Left renal pelvis (tissue), 4 donors: Measurements from ENCODE around the gene RABGAP1L. TPM values are rescaled to one million over a fixed set of nuclear protein-coding genes. Genes with fewer than 3 reads are reported as not detected.

Source experiments
- DNase-seq, 4 donors: peaks; one replicate each; pipeline ENCODE4 v3.0.0-alpha.2; 2013; ENCODE audit warnings: low read depth in 4 of 4, low spot score in 3 of 4
- polyA plus RNA-seq, 4 donors: library from polyadenylated mRNA; unstranded; fragments of 120-200 nt; gene quantifications; one replicate each; pipeline ENCODE4 v1.2.1, GENCODE V29; 2013; ENCODE audit not compliant: insufficient read length in 4 of 4

The RABGAP1L gene
- polyA plus RNA-seq, 4 donors = 23.9 to 32.5 (median 28.4) TPM

DNA sequence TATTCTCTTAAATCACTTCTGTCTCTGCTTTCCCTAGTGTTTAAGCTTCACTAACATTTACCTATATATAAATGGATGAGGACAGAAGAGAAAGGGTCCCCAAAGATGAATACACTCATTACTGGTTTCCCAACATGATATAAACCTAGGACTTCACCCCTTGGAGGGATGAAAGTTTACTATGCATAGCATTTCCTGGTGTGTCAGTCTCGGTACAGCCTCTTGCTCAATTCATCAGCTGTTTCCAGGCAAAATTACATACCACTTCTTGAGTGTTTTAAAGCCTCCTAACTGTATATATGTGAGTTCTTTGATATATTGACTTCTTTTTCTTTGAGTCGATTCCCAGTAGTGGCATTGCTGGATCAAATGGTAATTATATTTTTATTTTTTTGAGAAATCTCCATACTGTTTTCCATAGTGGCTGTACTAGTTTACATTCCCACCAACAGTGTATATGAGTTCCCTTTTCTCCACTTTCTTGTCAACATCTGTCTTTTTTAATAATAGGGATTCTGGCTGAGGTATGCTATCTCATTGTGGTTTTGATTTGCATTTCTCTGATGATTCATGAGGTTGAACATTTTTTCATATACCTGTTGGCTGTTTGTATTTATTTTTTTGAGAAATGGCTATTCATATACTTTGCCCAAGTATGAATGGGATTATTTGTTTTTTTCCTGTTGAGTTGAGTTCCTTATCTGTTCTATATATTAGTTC is 581.1 kb downstream of the RABGAP1L start:
- no peak for DNase-seq

DNA sequence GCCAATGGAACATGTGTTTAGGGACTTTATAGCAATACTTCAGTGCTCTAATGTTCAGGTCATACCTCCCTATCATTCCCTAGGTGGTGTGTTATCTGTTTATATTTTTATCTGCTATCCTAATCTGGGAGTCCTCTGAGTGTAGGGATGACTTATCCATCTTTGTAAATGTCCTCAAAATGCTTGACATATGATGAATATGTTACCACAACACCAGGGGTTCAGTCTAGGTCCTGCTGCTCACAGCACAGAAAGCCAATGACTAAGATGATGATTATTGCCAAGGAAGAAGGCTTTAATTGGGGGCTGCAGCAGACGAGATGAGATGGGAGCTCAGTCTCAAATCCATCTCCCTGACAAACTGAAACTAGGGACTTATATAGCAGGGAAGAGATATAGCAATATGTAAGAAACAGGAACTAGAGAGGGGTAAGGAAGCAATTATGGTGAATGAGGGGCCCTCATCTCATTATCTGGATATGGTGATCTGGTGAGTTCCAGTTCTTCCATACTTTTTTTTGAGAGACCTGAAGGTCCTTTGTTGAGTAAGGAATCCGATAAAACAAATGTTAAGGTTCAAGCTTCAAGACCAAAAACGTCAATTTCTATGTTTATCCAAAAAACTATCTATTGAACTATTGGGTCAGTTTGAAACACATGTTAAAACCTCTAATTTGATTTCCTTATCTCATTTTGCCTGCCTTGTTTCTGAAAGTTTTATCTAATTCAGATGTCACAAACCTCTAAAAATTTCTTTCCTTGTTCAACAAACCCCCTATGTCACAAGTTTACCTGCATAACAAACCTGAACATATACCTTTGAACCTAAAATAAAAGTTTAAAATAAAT is 583.7 kb downstream of the RABGAP1L start:
- DNase-seq = no peak

DNA sequence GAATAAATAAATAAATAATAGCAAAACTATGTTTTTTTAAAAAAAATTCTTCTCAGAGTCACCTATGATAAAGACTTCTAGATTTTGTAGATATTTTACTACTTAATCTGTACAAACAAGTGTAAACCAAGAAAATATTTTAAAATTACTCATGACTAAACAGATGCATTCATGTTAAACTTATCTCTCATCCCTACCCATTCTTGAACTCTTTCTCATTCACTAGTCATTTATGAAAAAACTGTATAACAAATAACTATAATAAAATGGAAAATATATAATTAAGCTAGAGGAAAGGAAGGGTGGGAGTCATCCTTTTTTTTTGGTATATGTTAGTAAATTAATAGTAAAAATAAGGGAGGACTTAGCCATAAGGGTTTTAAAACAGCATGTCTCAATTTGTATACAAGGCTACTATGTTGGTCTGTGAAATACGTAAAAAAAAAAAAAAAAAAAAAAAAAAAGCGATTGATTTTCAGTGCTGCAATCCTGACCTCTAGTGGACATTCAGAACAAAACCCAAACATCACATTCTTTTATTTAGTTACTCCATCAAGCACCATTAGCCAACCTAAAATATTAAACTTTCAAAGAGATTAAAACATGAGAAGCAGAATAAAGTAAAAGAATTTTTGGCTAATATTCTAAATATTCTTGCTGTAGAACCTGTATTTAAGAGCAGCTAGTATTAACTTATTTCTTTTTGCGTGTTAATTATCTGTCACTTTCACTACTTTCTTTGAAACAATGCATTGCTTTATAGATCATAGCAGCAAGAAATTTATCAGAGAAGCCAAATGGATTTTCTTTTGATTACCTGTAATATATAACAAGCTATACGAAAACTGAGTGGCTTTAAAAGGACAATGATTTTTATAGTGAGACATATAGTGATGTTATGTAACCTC is 584.6 kb downstream of the RABGAP1L start:
- DNase-seq = peak in 2 of 4 donors; percentile 14 to 24

DNA sequence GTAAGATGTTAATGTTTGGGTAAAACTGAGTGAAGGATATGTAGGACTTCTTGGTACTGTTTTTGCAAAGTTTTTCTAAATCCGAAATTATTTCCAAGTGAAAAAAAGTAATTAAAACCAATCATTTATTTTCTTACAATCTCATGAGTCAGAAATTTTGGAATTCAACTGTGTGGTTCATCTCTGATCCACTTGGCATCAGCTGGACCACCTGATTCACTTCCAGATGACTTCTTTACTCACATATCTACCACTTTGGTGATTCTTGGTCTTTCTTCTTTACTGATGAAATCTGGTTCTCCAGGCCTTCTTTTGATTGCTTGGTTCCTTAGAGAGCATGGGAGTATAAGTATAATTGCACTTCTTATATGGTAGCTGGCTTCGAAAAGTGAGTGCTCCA is 585.6 kb downstream of the RABGAP1L start:
- DNase-seq = no peak

DNA sequence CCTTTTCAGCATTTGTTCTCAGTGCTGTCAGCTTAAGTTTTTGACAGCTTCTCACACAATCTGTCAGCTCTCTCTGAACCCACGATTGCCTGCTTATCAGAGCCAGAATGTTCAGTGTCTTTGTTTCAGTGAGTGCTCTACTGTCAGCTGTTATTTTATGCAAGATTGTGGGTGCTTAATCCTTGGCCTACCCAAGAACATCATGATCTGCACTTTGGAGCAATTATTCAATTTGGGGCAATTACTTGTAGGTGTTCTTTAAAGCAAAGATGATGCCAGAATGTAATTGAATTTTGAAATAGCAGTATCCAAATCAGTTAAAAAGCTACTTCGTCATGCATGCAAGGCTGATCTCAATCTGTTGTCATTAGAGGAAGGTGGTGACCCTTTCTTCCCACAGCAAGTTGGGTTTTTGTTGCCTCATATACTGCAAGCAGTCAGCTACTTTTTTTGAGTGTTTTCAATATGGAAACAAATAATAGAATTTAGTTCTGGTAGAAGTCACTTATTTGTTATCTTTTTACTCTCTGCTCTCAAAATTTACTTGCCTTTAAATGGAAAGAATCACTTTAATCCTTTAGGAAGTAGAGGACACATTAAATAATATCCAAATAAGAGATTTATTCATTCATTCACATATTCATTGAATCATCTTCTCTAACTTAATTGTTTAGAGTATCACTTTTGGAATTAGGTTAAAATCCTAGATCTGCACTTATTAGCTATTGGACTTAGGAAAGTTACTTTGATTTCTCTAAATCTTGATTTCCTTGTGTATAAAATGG is 586.9 kb downstream of the RABGAP1L start:
- DNase-seq = no peak

DNA sequence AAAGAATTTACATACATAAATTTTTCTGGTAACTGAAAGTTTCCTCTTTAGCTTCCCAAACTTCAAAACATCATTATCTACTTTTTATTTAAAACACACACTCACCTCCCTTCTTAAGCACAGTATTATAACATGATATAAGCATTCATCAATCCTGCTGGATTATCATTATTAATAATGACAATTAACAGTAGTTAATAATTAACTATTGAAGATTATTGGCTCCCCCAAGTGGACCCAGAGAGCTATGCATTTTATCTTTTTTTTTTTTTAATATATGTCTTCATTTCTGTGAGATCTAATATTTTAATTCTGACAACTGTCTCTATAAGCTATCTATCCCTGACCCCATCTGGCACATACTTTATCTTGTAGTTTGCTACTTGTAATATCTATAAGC is 588.3 kb downstream of the RABGAP1L start:
- DNase-seq = no peak

DNA sequence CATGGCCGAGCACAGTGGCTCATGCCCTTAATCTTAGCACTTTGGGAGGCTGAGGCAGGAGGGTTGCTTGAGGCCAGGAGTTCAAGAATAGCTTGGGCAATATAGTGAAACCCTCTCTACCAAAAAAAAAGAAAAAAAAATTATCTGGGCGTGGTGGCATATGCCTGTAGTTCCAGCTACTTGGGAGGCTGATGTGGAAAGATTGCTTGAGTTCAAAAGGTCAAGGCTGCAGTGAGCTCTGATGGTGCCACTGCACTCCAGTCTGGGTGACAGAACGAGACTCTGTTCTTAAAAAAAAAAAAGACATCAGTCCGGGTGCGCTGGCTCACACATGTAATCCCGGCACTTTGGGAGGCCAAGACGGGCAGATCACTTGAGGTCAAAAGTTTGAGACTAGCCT is 589.3 kb downstream of the RABGAP1L start:
- no peak for DNase-seq

DNA sequence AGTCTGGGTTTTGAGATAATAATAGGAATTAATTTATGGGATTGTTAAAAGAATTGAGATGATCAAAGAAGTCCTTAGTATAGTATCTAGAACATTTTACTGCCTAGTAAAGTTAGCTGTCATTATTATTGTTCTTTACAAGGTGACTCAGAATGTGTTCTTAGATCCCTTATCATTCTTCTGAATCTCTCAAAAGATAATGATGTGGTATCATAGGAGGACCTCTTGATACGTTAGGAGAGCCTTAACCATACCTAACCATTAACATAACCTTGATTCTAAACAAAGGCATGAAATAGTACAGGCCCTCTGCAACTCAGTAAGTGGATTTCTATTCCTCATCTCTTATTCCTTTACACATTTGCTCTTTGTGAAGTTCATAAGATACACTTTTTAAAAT is 593.8 kb downstream of the RABGAP1L start:
- no peak for DNase-seq

DNA sequence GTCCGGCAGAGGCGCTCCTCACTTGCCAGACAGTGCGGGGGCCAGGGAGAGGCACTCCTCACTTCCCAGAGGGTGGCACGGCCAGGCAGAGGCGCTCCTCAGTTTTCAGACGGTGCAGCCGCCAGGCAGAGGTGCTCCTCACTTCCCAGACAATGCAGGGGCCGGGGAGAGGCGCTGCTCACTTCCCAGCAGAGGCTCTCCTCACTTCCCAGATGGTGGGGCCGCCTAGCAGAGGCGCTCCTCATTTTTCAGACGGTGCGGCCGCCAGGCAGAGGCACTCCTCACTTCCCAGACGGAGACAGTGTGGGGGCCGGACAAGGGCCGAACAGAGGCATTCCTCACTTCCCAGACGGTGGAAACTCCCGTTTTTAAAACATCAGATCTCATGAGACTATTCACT is 602.0 kb downstream of the RABGAP1L start:
- DNase-seq = no peak

DNA sequence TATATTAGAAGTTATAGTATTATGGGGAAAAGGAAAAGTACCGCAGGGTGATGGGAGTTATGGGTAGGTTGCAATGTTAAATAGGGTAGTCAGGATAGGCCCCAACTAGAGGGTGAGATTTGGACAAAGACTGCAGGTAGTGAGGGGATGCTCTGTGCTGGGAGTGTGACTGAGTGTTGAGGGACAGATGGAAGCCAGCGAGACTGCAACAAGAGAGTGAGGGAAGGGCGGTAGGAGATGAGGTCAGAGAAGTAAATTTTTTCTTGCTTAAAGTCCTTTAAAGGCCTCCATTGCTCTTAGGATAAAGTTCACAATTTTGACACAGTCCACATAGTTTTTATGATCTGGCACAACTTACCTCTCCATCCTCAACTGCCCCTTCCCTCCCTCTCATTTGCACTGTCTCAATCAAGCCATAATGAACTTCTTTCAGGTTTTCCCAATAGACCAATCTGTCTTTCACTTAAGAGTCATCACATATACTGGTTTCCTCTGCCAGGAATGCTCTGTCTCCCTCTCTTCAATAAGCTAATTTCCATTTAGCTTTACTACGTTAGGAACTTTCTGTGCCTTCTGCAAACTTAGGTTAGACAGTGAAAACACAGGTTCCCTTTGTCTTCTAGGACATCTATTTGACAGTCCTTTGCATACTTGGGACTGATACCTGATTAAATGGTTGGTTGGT is 602.7 kb downstream of the RABGAP1L start:
- no peak for DNase-seq

DNA sequence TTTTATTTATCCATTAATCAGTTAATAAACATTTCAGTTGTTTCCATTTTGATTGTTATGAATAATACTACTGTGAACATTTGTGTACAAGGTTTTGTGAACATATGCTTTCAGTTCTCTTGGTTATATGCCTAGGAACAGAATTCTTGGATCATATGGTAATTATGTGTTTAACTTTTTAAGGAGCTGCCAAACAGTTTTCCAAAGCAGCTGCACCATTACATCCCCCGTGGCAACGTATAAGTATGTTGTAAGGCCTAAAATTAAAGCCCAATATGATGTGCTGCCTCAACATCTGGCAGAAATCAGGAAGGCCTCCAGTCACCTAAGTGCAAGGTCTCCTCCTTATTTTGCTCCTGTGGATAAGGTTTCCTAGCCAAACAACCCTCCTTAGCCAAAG is 604.9 kb downstream of the RABGAP1L start:
- no peak for DNase-seq

DNA sequence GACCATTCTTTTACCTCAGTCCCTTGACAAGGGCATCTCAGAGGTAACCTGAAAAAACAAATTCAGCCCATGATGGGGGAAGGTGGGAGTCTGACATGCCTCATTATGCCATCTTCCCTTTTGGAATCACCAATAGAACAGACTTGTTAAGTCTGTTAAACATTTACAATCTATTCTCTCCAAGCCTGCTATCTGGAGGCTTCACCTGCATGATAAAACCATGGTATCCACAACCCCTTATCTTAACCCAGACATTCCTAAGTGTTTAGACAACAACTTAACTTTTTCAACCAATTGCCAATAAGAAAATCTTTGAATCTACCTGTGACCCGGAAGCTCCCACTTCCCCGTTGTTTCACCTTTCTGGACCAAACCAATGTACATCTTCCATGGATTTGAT is 607.4 kb downstream of the RABGAP1L start:
- DNase-seq = no peak

DNA sequence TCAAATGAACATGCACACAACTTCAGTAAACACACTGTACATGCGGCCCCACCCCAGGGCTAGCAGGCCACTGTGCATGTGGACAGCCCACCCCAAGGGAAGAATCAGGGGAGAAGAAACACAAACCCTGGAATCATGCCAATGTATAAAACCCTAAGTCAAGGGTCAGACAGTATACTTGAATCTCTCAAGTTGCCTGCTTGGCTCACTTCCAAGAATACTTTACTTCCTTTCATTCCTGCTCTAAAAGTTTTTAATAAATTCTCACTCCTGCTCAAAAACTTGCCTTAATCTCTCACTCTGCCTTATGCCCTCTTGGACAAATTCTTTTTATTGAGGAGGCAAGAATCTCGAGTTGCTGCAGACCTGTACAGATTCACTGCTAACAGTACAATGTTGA is 609.2 kb downstream of the RABGAP1L start:
- no peak for DNase-seq

DNA sequence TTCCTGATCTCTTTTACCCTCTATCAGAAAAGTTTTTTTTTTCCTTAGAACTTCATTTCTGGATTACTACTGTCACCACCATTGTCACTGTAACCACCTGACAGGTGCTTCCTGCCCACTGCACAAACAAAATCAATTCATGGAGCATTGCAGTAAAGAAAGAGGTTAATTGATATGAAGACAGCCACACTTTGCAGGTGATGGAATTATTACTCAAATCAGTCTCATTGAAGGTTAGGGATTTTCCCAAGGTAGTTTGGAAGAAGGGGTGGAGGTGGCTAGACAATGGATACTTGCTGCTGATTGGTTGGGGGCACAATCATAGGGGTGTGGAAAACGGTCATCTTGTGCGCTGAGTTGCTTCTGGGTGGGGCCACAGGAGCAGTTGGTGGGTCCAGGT is 609.6 kb downstream of the RABGAP1L start:
- no peak for DNase-seq

DNA sequence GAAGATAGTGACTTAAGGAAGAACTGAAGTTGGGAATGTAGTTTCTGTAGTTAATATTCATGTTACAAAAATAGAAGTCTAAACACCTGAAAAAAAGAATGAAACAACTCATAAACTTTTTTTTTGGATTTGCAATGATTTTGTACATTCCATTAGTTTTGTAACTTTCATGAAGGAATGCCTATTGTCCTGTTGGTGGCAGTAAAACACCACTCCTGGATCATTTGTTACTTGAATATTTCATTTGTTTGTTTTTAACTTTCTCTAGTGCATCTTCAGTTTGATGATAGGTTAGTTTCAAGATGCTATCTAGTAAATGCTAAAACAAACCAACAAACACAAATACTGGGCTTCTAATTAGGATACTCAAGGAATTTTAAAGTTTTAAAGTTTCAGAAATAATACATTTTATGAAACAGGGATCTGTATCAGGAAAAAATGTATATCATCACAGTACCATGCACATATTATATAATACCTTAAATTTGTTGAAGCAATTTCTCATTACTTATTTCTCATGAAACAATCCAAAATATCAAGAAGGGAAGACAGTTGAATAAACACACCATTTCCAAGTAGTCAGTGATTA is 610.7 kb downstream of the RABGAP1L start:
- DNase-seq = peak; percentile 10 to 36 (median 26)

DNA sequence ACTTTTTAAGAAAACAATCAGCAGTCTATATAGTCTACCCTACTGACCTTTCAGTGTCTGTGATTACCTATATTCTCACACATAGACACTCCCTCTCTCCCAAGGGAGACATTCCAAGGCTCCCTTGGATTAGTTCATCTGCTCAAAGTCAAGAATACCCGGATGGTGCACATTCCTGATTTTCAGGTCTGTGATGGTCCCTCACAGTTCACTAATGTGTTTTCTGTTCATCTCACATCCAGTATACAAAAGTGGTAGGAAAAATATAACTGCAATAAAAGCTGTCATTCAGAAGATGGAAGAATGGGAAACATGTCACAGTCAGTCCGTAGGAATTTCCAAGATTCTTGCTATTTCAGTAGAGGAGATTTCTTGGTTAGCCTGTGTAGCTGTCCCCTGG is 616.3 kb downstream of the RABGAP1L start:
- DNase-seq = no peak

DNA sequence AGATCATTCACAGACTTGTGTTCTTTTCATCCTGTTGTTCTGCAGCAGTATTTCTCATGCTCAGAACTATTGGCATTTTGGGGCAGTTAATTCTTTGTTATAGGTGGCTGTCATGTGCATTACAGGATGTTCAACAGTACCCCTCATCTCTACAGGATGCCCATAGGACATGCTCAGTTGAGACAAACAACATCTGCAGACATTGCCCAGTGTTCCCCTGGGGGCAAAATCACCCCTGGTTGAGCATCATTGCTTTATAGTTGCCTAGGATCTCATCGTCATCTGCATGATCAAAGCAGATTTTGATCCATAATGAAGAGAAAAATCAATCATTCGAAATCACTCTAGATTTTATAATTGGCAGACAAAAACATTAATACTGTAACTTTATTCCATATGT is 617.9 kb downstream of the RABGAP1L start:
- no peak for DNase-seq

DNA sequence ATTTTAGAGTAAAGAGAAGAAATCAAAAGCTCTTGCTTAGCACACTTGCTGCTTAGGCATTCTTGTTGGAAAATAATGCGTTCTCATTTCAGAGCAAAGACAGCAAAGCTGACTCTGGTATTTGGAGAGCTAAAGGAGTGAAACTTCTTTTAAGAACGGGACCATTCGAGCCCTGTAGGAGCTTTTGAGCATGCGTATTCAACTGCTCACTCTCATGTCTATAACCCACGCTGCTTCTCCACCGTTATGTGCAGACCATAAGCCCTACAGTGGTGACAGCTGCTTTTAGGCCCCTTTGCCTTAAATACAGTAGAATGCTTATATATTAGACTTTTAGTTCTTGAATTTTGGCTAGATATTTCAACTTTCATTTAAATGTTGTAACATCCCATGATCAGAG is 626.2 kb downstream of the RABGAP1L start:
- DNase-seq = no peak

DNA sequence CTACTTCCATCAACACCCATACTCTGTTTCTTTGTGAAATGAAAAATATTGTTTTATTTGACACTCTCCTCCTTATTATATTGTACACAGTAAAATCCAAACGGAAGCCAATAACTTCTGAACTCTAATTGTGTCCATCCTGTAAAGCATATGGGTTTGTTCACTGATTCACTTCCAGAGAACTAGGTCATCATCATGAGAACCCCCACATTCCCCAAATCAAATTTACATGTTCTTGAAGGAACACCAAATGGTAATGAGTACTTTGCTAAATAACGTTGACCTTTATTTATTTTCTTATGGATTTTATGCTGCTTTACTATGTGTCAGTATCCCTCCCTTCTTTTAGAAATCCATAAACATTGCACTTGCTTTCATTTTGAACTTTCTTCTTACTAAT is 627.0 kb downstream of the RABGAP1L start:
- DNase-seq = no peak
